Thoracic aorta (tissue), 2 donors: ENCODE measurements around the gene ZSCAN10. TPM values are rescaled to one million over a fixed set of nuclear protein-coding genes. Genes with fewer than 3 reads are reported as not detected.

ENCODE experiments used
- ATAC-seq: fragments of 150-250 bp; one replicate; pipeline ENCODE4 v1.8.0; 2017; ENCODE audit warnings: low read depth; ENCODE audit not compliant: insufficient number of reproducible peaks, low FRiP score
- DNase-seq: peaks from one replicate; pipeline ENCODE4 v3.0.0-alpha.2; 2020; ENCODE audit warnings: low spot score
- H3K27ac ChIP-seq, 2 donors: fragments of 200-600 bp; sonication (generic); 1 replicate in 1 of 2; 2 replicates in 1 of 2; pipeline ENCODE4 v1.5.1; 2016; ENCODE audit warnings: mild to moderate bottlenecking in 2 of 2, moderate library complexity in 2 of 2
- H3K27me3 ChIP-seq: fragments of 200-600 bp; sonication (generic); replicated peaks from 2 replicates; pipeline ENCODE4 v1.6.0; 2016; ENCODE audit warnings: mild to moderate bottlenecking; ENCODE audit not compliant: insufficient read depth
- H3K36me3 ChIP-seq: fragments of 200-600 bp; sonication (generic); one replicate; pipeline ENCODE4 v1.5.1; 2016
- H3K4me1 ChIP-seq, 2 donors: fragments of 200-600 bp; sonication (generic); 1 replicate in 1 of 2; 2 replicates in 1 of 2; pipeline versions ENCODE4 v1.5.1 to v1.6.0; 2016; ENCODE audit warnings: low read depth in 2 of 2, mild to moderate bottlenecking in 1 of 2; ENCODE audit not compliant: control insufficient read depth in 1 of 2
- H3K4me3 ChIP-seq: fragments of 200-600 bp; sonication (generic); 2 replicates; pipeline ENCODE4 v1.5.1; 2016; ENCODE audit warnings: mild to moderate bottlenecking
- H3K9me3 ChIP-seq: fragments of 200-600 bp; sonication (generic); 2 replicates; pipeline ENCODE4 v1.5.1; 2016
- total RNA-seq, 2 donors: library from RNA; depleted of rRNA; stranded (reverse); fragments of >200 nt; gene quantifications; one replicate each; pipeline versions ENCODE4 v1.1.0 to v1.2.3, GENCODE V29; 2016
- TF ChIP-seq, protein P1 (sequence below): fragments of 200-600 bp; sonication (generic); IDR thresholded peaks from one replicate; pipeline ENCODE4 v1.5.1; 2019; ENCODE audit warnings: antibody characterized with exemption

The ZSCAN10 gene
- total RNA-seq, 2 donors from 2014 or later, result not detected

GRCh38 chr16:3123986-3124886, 25.1 kb upstream of the ZSCAN10 start:
- H3K36me3 ChIP-seq, result peaks cover 3% of the 10 kb centered on the region
- DNase-seq (peak; percentile 93), ATAC-seq (peak; percentile 89)
- H3K4me1 ChIP-seq, result peaks cover 5 to 24% of the 10 kb centered on the region in 2 donors
- no peaks in the 10 kb centered on the region for H3K27me3 ChIP-seq
- peak overlapping the region; percentile 86 for H3K4me3 ChIP-seq
- no peaks in the 10 kb centered on the region for H3K9me3 ChIP-seq
- TF ChIP-seq, protein P1, sequence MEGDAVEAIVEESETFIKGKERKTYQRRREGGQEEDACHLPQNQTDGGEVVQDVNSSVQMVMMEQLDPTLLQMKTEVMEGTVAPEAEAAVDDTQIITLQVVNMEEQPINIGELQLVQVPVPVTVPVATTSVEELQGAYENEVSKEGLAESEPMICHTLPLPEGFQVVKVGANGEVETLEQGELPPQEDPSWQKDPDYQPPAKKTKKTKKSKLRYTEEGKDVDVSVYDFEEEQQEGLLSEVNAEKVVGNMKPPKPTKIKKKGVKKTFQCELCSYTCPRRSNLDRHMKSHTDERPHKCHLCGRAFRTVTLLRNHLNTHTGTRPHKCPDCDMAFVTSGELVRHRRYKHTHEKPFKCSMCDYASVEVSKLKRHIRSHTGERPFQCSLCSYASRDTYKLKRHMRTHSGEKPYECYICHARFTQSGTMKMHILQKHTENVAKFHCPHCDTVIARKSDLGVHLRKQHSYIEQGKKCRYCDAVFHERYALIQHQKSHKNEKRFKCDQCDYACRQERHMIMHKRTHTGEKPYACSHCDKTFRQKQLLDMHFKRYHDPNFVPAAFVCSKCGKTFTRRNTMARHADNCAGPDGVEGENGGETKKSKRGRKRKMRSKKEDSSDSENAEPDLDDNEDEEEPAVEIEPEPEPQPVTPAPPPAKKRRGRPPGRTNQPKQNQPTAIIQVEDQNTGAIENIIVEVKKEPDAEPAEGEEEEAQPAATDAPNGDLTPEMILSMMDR, result peak; percentile 5
- peak overlapping the region; percentile 78 to 81 for H3K27ac ChIP-seq

GRCh38 chr16:3122926-3123570, 24.0 kb upstream of the ZSCAN10 start:
- Histone ChIP-seq H3K4me1 (peaks cover 0 to 13% of the 10 kb centered on the region in 2 donors), H3K9me3 (no peaks in the 10 kb centered on the region), H3K36me3 (peaks cover 8% of the 10 kb centered on the region), H3K4me3 (no peak overlapping the region), H3K27me3 (no peaks in the 10 kb centered on the region), H3K27ac (no peak overlapping the region)
- DNase-seq (no peak), ATAC-seq (no peak)
- TF ChIP-seq, protein P1, result no peak

DNA sequence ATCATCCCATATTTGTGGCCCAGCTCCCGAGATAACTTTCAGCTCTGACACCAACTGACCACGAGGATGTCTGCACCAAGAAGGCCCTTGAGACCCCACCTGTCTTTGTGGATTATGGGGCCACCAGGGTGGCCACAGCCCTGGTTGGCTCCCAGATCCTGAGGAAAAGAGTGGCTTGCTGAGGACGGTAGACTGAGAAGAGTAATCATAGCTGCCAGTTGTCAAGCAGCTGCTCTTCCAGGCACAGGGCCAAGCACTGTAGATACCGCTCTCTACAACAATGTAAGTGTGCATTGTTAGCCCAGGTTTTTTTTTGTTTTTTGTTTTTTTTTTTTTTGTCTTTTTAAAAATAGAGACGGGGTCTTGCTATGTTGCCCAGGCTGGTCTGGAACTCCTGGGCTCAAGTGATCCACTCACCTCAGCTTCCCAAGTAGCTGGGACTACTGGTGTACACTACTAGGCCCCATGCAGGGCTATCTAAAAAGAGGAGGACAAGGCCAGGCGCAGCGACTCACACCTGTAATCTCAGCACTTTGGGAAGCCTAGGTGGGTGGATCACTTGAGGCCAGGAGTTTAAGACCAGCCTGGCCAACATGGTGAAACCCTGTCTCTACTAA, 22.9 kb upstream of the ZSCAN10 start:
- Histone ChIP-seq H3K4me3 (no peak overlapping the region), H3K27me3 (no peaks in the 10 kb centered on the region)
- DNase-seq, result no peak

GRCh38 chr16:3120435-3120834, 21.3 kb upstream of the ZSCAN10 start:
- H3K4me3 ChIP-seq, result no peak overlapping the region
- DNase-seq (no peak), ATAC-seq (no peak)
- H3K27ac ChIP-seq, result no peak overlapping the region
- peaks cover 17% of the 10 kb centered on the region for H3K36me3 ChIP-seq
- H3K27me3 ChIP-seq, result no peaks in the 10 kb centered on the region
- H3K4me1 ChIP-seq, result peaks cover 0 to 13% of the 10 kb centered on the region in 2 donors
- no peaks in the 10 kb centered on the region for H3K9me3 ChIP-seq
- TF ChIP-seq, protein P1, result no peak

More for the DNA sequence above, 22.9 kb upstream of the ZSCAN10 start:
- Histone ChIP-seq H3K27ac (no peak overlapping the region), H3K36me3 (peaks cover 9% of the 10 kb centered on the region), H3K4me1 (peaks cover 0 to 13% of the 10 kb centered on the region in 2 donors), H3K9me3 (no peaks in the 10 kb centered on the region)
- TF ChIP-seq, protein P1, result no peak
- ATAC-seq, result no peak
